Eye (tissue), 1 donor: ENCODE measurements around the gene SEC61B.
A peak's percentile ranks its signal among the peaks of the same experiment; 100 is the strongest.

ENCODE experiments used
- DNase-seq: peaks from one replicate; pipeline ENCODE4 v3.0.0-alpha.2; 2015

SEC61B gene

DNA sequence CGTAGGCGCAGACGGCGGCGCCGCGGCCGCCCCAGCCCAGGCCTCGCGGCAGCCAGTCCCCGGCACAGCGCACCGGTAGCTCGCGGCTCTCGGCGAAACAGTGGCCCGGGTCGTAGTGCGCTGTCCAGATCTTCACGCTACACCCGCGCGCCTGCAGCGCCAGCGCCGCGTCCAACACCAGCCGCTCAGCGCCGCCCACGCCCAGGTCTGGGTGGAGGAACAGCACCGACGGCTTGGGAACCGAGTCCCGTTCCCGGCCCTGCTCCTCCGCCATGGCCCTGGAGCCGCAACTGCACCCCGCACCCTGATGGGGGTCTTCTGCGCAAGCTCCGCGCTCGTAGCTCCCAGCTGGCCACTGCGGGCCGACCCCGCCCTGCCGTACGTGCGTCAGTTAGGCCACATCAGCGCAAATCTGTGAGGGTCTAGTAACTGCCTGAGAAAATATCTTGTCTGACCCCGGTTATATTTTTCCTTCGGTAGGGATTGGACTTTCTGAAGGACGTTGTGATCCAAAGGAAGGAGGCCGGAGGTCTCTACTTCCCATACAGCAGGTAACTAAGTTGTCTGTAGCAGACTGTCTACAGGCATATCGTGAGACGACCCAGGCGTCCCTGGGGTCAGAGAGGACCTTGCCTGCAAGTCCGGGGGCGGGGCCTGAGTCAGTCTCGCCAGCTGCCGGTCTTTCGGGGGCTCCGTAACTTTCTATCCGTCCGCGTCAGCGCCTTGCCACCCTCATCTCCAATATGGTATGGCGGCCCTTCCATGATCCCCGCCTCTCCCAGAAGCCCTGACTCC lies at the start of gene SEC61B, which contains the start of gene ALG2:
TSS of gene SEC61B (plus strand) at position 662 of the 795 bp plus-strand sequence. CDS start at position 744, 82 bp downstream.
TSS of gene ALG2 (minus strand) at position 322 of the 795 bp plus-strand sequence. CDS start at position 274, 48 bp downstream.
- peak; percentile 99 for DNase-seq

DNA sequence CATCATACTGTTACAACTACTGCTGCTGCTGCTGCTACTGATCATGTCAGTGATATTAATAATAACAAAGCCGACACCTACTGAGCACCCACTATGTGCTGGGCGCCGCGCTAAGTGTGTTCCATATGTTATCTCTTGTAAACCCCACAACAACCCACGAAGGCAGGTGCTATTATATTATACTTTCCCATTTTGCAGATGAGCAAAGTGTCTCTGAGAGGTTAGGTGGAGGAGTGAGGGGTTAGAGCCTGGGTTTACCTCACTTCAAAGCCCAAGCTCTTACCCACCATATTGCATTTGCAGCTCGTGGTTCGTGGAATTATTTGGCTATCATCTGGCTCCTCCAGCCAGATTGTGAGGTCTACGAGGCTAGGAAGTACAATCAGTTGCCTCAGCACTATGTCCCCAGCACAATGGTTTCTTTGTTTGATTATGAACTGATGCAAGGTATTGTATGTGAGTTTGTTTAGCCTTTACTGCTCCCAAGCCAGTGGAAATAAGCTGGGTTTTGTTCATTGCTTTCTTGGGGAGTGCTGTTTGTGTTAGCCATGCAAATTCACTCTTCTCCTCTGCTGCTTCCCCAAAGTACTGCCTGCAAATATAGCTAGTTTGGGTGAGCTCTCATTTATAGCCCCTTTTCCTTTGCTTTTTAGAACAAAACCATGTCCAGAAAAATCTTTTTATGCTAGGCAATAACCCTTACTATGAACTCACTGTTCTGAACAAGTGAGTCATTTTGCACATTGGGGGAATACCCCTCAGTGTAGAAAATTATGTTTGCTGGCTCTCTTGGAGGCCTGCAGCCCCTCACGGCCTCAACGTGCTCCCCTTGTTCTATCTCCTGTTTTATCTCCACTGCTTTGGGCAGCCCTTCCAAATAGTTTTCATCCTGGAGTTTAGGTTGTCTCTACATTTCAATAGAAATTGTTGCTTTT lies 48.2 kb upstream of the SEC61B start:
- peak; percentile 54 for DNase-seq

DNA sequence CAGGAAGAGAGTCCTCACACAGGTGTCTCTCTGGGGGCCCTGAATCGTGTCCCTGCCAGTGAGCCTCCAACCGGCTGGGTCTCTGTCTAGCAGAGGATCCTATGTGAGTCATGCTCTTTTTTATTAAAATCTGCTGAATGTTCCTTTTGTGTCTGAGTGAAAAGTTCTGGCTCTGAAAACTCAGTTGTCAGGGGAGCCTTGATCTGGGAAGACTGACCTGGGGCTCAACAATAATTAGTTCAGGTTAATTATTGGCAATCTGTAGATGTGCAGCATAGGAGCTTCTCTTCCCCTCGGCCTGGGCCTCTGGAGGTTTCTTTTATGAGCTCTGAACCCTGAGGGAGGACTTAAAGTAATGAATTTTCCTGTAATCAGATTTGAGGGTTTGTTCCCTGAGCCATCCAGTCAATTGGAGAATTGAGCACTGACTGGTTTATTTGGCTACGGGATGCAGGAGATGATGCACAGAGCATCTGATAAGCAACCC lies 45.5 kb upstream of the SEC61B start:
- DNase-seq = no peak

DNA sequence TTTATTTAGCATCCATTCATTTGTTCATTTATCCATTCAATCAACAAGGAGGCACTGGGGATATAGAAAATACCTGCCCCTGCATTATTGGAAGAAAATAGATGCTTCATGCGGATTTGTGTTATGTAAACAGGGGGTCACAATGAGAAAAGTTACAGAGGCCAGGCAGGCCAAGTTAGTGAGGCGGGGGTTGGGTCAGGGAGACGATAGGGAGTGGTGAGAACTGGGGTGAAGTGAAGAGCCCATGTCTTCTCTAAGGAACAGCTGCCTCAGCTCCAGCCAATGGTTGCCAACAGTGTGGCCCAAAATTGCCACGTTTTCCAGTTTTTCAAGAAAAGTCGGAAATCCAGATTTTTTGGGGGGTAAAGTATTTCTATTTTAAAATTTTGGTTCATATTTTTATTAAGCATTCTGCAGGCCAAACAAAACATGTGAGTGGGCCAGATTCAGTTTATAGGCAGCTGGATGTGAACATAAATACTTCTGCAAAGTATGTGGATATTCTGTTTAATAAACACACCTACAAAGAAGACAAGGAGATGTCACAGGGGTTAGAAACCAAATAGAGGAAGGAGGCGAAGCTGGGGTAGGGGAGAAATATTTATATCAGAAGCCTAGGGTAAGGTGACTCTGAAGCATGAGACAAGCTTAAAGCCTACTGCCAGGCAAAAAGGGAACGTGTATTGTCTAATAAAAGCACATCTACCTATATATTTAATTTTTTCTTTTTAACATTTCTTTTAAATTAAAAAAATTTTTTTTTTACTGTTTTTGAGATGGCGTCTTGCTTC lies 44.3 kb upstream of the SEC61B start:
- no peak for DNase-seq

DNA sequence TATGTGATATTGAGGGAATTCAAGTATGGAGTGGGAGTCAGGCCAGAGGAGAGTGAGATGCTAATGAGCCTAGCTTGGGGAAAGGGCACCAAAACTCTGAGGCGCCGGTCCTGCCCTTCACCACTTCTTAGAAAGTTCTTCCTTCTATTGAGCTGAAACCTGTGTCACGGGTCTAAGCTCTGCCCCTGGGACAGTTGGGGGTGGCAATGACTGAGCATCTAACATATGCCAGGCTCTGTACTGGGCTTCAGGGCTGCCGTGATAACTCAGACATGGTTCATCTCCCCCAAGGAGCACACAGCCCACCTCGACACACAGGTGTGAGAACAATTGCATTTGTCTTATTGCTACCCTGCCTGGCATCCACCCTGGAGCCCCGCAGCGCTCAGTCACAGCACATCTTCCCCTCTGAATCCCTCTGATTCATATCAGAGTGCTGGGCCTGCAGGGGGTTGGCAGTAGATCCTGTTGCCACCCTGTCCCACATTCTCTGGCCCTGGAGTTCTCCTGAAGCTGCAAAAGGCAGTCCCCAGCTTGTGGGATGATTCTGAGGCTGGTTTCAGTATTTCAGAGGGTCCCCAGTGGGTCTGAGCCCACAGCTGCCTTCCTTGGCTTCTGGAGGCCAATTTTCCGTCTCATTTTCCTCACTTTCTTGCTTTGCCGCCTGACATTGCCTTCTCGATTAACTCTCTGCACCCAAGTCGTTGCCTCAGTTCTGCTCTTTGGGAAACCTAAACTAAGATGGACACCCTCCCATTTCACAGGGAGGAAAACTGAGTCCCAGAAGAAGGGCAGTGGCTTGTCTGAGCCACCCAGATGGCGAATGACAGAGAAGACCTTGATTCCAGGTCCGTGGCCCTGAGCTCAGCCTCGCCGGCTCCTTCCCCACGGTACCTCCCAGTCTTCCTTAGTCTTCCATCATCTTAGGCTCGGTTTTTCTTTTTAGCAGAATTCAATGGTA lies 42.9 kb upstream of the SEC61B start:
- DNase-seq = no peak

DNA sequence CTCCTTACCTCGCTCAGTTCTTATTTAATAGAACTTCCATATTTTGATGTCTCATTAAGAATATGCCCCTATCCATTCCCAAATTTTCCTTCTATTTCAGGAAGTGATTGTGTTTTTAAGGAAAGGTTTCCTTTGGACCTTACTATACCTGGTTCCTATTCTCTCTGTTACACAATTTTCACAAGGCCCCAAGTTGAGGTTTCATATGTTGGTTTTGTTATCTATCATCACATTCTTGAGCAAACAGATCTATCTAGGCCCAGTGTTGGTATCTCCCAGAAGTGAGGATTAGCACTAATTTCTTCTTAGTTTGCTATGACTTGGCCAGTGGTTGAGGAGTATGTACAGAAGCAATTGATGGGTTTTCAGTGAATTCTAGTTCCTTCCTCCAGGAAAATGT lies 41.9 kb upstream of the SEC61B start:
- DNase-seq = no peak

DNA sequence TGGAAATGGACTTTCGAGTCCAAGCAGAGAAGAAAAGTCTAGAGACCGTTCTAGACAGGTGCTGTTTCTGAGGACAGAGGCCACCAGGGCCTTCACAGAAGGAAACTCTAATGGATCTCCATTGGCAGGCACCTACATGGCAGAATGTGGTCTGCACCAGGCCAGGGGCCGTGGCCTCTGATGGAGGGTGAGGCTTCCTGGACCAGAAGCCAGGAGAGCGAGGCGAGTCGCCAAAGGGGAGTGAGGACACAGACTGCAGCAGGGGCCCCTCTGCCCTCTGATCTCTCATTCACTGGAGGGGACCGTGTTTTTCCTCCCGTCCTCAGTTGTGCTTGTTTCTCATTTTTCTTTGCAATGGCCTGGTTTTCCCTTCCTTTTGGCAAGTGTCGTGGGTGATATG lies 41.4 kb upstream of the SEC61B start:
- DNase-seq = no peak

DNA sequence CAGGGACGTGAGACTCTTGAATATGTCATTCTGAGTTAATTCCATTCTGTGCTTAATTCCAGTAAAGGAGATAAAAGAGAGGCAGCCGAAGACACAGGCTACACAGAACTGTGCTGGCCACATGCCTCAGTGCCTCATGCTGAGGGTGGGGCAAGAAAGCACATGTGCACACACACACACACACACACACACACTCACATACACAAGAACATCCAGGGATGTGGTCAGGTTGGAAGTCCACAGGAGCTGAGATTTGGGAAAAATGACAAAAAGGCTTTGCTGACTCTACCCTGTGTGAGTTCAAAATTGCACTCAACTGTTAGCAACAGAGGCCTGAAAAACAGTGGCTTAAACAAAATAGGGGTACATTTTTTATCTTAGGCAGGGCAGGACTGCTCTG lies 40.9 kb upstream of the SEC61B start:
- DNase-seq = no peak

DNA sequence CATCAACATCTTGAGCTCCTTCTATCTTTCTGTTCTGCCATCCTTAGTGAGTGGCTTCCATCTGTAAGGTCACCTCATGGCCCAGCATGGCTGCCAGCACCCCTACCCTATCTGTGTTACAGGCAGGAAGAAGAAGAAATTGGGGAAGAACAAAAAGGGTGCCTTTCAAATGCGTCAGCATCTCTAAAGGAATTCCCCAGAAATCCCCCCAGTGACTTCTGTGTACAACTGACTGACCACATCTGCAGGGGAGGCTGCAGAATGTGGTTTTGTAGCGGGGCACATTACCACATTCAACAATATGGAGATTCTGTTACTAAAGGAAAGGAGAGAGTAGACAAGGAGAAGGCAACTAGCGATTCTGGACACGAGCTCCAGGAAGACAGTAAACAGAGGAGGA lies 40.5 kb upstream of the SEC61B start:
- DNase-seq = no peak

DNA sequence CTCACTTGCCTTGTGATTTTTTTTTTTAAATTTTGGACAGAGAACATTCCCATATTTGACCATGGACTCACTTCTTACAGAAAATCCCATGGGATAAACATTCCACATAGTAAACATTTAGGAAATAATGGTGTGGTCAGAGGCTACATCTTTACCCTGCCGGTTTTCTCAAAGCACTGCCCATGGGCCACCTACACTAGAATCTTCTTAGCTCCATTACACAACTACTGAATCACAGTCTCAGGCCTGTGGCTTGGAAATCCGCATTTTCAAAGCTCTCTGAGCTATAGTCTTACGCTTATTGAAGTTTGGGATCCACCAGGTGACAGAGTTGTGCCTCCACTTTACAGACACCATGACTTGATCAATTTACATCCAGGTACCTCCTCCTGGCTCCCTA lies 39.7 kb upstream of the SEC61B start:
- no peak for DNase-seq

DNA sequence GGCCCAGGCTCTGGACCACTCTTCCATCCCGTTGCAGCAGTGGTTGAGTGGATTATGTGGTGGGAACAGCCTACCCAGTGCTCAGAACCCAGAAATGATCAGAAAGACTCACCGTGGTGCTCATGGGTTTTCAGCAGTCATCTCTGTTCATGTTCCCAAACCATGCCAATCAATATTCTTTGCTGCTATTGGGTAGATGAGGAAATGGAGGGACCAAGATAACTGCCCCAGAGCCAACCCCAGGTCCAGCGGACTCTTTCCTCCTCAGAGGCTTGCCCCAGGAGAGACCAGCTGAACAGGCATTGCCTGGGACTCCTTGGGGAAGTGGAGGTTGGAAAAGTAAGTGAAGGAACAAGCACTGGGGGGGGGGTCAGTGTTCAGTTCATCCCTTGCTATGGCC lies 38.5 kb upstream of the SEC61B start:
- DNase-seq = no peak

DNA sequence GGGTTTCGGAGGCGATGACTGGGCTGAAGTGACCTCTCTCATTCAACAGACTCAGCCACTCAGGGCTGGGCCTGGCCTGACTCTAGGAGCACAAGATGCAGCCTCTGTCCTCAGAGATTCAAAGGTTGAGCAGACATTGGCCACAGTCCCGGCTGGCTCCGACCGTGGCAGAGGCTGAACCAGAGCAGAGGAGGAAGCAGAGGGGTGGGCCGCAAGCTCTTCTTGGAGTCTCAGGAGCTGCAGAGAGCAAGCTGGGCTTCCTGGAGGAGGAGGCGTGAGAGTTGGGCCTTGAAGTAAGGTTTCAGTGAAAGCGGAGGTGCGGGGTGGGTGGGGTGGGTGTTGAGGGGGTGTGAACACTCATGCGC lies 38.0 kb upstream of the SEC61B start:
- DNase-seq = no peak

DNA sequence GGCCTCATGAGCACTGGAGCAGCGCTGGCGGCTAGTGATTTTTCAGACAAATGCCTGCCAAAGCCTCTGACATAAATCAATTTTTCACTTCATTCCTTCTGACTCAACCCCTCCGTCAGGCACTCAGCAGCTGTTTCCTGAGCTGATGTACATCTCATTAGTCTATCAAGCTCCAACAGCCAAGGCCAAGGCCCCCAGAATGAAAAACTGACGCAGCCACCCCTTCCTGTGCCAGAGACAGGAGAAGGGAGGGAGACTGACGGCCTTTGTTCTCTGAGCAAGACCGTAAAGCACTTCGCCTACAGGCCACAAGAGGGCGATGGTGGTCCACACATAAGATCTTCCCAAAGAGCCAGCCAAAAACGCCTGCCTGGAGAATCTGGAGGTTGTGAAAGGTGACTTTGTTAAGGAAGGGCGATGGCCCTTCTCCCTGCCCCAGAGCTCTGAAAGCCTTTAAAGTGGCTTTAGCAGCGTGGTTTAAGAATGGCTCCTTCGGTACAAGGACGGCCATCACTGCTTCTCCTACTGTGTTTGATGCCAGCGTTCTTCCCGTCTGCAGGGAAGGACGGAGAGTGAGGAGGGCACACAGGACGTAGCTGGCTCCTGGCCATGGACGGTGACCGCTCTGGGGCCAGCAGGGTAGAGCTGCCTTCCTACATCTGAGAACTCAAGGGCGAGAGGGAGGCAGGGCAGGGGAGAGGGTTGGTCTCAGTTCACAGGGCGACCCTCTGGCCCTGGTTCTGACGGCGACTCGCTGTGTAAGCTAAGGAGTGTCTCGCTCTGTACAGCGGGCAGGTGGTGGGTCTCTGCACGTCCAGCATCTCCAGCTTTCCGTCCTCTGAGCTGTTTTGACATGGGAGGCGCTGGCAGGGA lies 37.4 kb upstream of the SEC61B start:
- DNase-seq = peak; percentile 98

DNA sequence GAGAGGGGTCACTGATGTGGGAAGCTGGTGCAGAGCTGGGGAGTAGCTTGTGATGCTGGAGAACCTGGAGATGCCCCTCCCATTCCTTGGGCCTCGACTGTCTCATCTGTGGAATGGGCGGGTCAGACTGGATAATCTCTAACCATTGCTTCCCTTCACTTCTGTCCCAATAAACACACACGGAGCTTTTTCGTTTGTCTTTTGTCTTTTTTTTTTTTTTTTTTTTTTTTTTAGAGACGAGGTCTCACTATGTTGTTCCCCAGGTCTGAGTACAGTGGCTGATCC lies 36.8 kb upstream of the SEC61B start:
- no peak for DNase-seq

DNA sequence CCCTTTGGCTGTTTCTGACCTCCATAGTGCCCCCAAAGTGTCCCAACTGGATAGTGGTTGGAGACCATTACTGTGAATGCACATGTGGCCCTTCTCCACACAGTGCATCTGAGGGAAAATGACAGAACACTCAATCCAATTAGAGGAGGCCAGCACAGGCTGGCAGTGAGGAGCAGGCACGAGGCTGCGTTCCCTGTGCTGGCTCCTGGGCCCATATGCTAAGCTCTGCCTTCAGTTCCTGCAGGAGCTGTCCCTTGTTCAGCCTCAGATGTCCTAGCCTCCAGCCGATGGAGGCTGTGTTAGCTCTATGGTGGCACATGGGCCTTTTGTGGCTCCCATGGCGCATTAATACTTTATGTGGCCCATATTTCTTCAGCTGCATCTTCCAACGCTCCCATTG lies 36.1 kb upstream of the SEC61B start:
- DNase-seq = peak; percentile 62

DNA sequence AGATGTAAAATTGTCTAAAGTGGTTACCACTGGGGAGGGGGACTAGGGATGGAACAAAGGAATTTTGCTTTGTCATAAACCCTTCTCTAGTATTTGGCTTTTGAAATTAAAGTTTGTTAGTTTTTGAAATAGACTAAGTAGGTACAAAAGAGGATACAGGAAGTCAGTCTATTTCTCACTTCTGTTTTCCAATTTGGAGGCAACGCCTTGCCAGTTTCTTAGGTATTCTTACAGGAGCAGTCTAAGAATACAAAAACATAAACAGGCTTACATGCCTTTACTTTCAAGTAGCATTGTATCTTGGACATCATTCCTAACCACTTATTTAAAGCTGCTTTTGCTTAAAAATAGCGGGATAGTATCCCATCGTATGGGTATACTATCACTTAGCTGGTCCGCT lies 34.8 kb upstream of the SEC61B start:
- DNase-seq = no peak

DNA sequence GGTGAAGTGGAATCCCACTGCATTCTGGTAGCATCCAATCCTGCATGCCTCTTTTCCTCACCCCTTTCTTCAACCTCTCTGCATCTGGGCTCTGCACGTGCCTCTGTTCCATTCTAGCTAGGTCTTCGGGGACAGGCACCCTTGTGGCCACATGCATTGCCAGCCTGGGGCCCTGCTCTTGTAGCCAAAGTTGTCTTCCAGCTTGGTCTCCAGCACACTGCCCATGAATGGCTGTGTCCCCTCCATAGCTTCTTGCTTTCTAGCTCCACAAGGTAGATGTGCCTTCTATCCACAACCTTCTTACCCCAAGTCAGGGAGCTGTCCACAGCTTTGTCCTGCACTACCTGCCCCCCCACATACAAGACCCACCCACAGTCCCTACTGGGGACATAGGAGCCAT lies 32.9 kb upstream of the SEC61B start:
- DNase-seq = no peak

DNA sequence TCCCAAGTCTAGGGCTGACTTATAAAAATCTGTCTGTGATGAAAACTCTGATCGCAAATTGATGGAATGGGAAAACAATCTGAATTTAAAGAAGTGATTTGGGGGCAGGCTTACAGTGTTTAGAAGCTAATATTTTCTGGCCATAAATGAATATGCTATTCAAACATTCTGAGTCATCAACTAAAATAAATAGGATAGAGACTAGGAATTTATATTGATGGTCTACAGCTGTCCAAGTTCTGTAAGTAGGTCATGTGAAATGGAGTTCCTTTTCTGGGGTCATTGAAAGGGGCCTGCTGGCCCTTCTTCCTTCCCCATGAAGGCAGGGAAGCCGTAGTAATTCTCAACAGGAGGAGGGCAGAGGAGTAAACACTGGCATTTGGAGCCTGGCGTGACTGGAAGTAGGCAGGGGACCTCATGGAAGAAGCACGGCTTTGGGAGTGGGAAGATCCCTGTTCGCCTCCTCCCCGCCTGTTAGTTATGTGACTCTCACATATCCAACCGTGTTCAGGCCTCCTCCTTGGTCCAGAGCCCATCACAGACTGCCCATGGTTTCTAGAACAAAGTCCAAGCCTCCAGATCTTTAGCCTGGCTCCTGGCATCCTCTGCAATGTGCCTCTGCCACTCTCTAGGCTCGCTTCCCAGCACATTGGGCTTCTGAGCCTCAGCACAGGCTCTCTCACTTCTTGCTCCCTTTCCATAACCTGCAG lies 32.0 kb upstream of the SEC61B start:
- no peak for DNase-seq

DNA sequence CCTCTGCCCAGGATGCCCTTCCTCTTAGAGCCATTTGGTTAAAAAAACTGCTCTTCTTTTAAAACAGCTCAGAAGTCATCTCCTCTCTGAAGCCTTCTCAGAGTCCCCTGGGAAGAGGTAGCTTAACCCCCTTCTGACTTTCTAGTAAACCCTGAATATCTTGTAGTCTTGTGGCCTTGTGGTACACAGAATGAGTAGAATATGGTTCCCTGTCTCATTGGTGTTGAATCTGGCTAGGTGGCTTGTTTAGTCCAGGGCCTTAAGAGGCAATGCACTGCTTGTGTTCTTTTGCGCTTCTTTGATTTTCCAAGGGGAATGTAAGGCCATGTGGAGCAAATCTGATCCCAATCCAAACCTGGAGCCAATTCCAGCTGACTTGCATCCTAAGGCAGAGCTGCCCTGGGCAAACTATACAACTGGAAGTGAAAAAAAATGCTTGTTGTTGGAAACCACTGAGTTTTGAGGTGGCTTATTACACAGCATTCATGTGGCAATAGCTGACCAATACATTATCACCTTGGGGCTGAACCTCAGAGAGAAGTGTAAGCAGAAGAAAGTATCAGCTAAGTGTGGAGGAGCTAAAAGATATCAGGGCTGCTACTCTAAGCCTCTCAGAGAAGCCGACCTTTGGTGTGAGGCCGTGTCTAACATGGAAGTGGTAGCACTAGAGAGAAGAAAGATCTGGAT lies 31.3 kb upstream of the SEC61B start:
- no peak for DNase-seq
